NB4 (cell line): ENCODE data around the gene HHATL.

Source experiments
- DNase-seq: peaks from one replicate; pipeline ENCODE4 v3.0.0; 2010; ENCODE audit warnings: low read depth
- H3K4me3 ChIP-seq: one replicate; pipeline ENCODE4 v1.5.1; 2011; ENCODE audit warnings: mild to moderate bottlenecking, low read depth, low read length, moderate library complexity
- MYC ChIP-seq: IDR thresholded peaks from 2 replicates; pipeline ENCODE4 v1.6.1; 2011; ENCODE audit warnings: low read depth, low read length
- POLR2A ChIP-seq: IDR thresholded peaks from 2 replicates; pipeline ENCODE4 v1.6.1; 2011; ENCODE audit warnings: mild to moderate bottlenecking; ENCODE audit not compliant: insufficient read length; ENCODE audit errors: extremely low read depth
- TF ChIP-seq, protein P1 (sequence below): IDR thresholded peaks from 2 replicates; pipeline ENCODE4 v1.6.1; 2011; ENCODE audit warnings: low read depth, low read length
- TF ChIP-seq, protein P2 (sequence below): IDR thresholded peaks from one replicate; pipeline ENCODE4 v1.5.1; 2012; ENCODE audit warnings: low read depth, low read length

The HHATL gene

GRCh38 chr3:42721690-42722089 lies 19.1 kb upstream of the HHATL start:
- no peak overlapping the region for H3K4me3 ChIP-seq
- DNase-seq: no peak
- TF ChIP-seq MYC (no peak), POLR2A (no peak)
- TF ChIP-seq, protein P1, sequence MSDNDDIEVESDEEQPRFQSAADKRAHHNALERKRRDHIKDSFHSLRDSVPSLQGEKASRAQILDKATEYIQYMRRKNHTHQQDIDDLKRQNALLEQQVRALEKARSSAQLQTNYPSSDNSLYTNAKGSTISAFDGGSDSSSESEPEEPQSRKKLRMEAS: no peak
- TF ChIP-seq, protein P2, sequence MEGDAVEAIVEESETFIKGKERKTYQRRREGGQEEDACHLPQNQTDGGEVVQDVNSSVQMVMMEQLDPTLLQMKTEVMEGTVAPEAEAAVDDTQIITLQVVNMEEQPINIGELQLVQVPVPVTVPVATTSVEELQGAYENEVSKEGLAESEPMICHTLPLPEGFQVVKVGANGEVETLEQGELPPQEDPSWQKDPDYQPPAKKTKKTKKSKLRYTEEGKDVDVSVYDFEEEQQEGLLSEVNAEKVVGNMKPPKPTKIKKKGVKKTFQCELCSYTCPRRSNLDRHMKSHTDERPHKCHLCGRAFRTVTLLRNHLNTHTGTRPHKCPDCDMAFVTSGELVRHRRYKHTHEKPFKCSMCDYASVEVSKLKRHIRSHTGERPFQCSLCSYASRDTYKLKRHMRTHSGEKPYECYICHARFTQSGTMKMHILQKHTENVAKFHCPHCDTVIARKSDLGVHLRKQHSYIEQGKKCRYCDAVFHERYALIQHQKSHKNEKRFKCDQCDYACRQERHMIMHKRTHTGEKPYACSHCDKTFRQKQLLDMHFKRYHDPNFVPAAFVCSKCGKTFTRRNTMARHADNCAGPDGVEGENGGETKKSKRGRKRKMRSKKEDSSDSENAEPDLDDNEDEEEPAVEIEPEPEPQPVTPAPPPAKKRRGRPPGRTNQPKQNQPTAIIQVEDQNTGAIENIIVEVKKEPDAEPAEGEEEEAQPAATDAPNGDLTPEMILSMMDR: no peak

GRCh38 chr3:42720126-42720525 lies 17.5 kb upstream of the HHATL start:
- peak; percentile 49 for DNase-seq
- TF ChIP-seq, protein P2: no peak
- TF ChIP-seq MYC: no peak
- no peak overlapping the region for H3K4me3 ChIP-seq

GRCh38 chr3:42719002-42719401 lies 16.4 kb upstream of the HHATL start:
- H3K4me3 ChIP-seq: no peak overlapping the region
- DNase-seq: no peak
- TF ChIP-seq, protein P1: no peak
- TF ChIP-seq, protein P2: no peak
- no peak for TF ChIP-seq MYC
- TF ChIP-seq POLR2A: no peak

DNA sequence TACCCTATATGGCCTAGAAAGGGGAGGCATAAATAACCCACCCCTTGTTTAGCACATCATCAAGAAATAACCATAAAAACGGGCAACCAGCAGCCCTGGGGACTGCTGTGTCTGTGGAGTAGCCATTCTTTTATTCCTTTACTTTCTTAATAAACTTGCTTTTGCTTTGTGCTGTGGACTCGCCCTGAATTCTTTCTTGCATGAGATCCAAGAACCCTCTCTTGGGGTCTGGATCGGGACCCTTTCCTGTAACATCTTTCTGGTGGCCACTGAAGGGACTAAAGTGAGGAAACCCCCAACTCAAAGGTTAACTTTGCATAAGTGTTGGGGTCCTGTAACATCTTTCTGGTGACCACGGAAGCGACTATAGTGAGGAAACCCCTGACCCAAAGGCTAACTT lies 15.7 kb upstream of the HHATL start:
- no peak overlapping the region for H3K4me3 ChIP-seq
- TF ChIP-seq, protein P2: no peak
- TF ChIP-seq POLR2A (no peak), MYC (no peak)
- TF ChIP-seq, protein P1: no peak
- no peak for DNase-seq

GRCh38 chr3:42717306-42717705 lies 14.7 kb upstream of the HHATL start:
- no peak overlapping the region for H3K4me3 ChIP-seq
- TF ChIP-seq, protein P2: no peak
- no peak for TF ChIP-seq MYC
- no peak for TF ChIP-seq POLR2A
- TF ChIP-seq, protein P1: no peak
- peak; percentile 36 for DNase-seq

DNA sequence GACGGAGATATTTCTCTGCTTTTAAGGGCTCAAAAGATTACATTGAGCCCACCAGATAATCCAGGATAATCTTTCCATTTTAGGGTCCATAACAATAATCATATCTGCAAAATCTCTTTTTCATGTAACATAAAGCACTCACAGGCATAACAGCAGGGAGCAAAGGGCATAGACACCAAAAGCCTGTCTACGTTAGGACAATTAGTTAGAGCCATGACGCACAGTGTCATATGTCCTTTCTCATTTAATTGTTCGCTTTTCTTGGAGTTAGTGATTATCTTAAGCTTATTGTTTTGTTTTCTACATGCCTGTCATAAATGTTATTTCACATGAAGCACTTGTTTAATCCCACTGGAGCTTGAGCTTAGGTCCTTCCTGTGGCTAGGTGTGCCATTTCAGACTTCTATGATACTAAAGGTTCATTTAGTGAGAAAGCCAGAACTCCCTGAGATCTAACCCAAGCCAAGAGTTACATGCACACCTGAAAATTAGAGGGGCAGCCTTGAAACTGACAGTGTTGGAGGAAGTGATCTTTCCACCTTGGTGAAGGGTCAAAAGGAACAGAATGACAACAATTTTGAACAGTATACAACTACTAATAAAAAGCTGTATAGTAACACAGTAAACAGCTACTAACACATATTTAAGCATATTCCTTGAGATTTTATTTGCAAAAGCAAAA lies 11.7 kb upstream of the HHATL start:
- no peak overlapping the region for H3K4me3 ChIP-seq
- TF ChIP-seq, protein P1: no peak
- TF ChIP-seq POLR2A (no peak), MYC (no peak)
- TF ChIP-seq, protein P2: no peak
- DNase-seq: no peak
